CD4-positive, alpha-beta memory T cell (primary cell): ENCODE results near the gene SPEF2. TPM values are rescaled to one million over a fixed set of nuclear protein-coding genes. Genes with fewer than 3 reads are reported as not detected.
"Not testable (repeated sequence)": the region's sequence is repeated elsewhere in the genome, so short reads cannot be mapped to it uniquely, and the experiment has no call there.

Source experiments
- CTCF ChIA-PET: fragments of 350-600 bp; sonication (Branson Sonifier 250); formaldehyde crosslinking; loops from one replicate; lab custom pipeline; 2021; ENCODE audit warnings: inconsistent platforms; ENCODE audit not compliant: partially characterized antibody; lab: Charles Lee
- POLR2A ChIA-PET: fragments of 350-600 bp; sonication (Branson Sonifier 250); formaldehyde crosslinking; loops from one replicate; lab custom pipeline; 2021; ENCODE audit not compliant: partially characterized antibody; lab: Charles Lee
- DNase-seq, 5 donors: peaks; one replicate each; pipeline versions ENCODE4 v3.0.0 to v3.0.0-alpha.2; 2020 to 2022; ENCODE audit warnings: mixed read lengths in 1 of 5
- H3K27ac ChIP-seq: one replicate; pipeline ENCODE4 v1.7.0; 2013; ENCODE audit warnings: low read depth, low read length
- H3K27me3 ChIP-seq: 2 replicates; pipeline ENCODE4 v1.7.0; 2013; ENCODE audit warnings: mild to moderate bottlenecking, low read length, moderate library complexity; ENCODE audit not compliant: insufficient read depth
- H3K36me3 ChIP-seq: 2 replicates; pipeline ENCODE4 v1.7.0; 2013; ENCODE audit warnings: mild to moderate bottlenecking, low read length, moderate library complexity; ENCODE audit not compliant: insufficient read depth
- H3K4me1 ChIP-seq: 2 replicates; pipeline ENCODE4 v1.7.0; 2013; ENCODE audit warnings: mild to moderate bottlenecking, low read length, moderate library complexity; ENCODE audit not compliant: insufficient read depth
- H3K4me3 ChIP-seq, 2 donors: one replicate each; pipeline ENCODE4 v1.7.0; 2013; ENCODE audit warnings: low read length in 2 of 2, mild to moderate bottlenecking in 1 of 2
- H3K9me3 ChIP-seq, 2 donors: one replicate each; pipeline ENCODE4 v1.7.0; 2013; ENCODE audit warnings: low read length in 2 of 2, control low read depth in 1 of 2; ENCODE audit not compliant: control insufficient read depth in 1 of 2
- H3K27ac Mint-ChIP-seq, 7 donors: one replicate each; pipeline ENCODE4 v1.8.0; 2020 to 2021; ENCODE audit warnings: mixed read lengths in 7 of 7, mild to moderate bottlenecking in 6 of 7, inconsistent platforms in 3 of 7, moderate library complexity in 3 of 7
- H3K27me3 Mint-ChIP-seq, 2 donors: one replicate each; pipeline ENCODE4 v1.8.0; 2020 to 2021; ENCODE audit warnings: mixed read lengths in 2 of 2
- H3K36me3 Mint-ChIP-seq, 2 donors: one replicate each; pipeline ENCODE4 v1.8.0; 2020 to 2021; ENCODE audit warnings: mixed read lengths in 2 of 2, inconsistent platforms in 1 of 2, mild to moderate bottlenecking in 1 of 2
- H3K4me1 Mint-ChIP-seq, 4 donors: one replicate each; pipeline ENCODE4 v1.8.0; 2020 to 2021; ENCODE audit warnings: mixed read lengths in 4 of 4, mild to moderate bottlenecking in 1 of 4
- H3K4me3 Mint-ChIP-seq, 8 donors: one replicate each; pipeline ENCODE4 v1.8.0; 2020 to 2021; ENCODE audit warnings: mixed read lengths in 8 of 8, mild to moderate bottlenecking in 7 of 8, moderate library complexity in 6 of 8, inconsistent platforms in 3 of 8
- H3K9me3 Mint-ChIP-seq, 8 donors: one replicate each; pipeline ENCODE4 v1.8.0; 2020 to 2021; ENCODE audit warnings: mixed read lengths in 8 of 8, mild to moderate bottlenecking in 5 of 8, inconsistent platforms in 3 of 8, moderate library complexity in 1 of 8
- intact Hi-C: fragments of 100-400 bp; cut with micrococcal nuclease; formaldehyde crosslinking; loops from one replicate; pipeline ENCODE4 v1.15.1; 2023
- polyA plus RNA-seq, 2 donors: library from polyadenylated mRNA; unstranded; fragments of 300-500 nt; fragmentation: Illumina TruSeq; gene quantifications; one replicate each; pipeline ENCODE4 v1.2.3, GENCODE V29; 2021
- total RNA-seq, 2 experiments: library from RNA; stranded (reverse); gene quantifications; one replicate each; pipeline ENCODE4 v1.2.3, GENCODE V29; 2021

SPEF2 gene
- total and polyA plus RNA-seq, 4 experiments from 2014 or later, result 4.0 to 15.4 (median 10.2) TPM

- ChIA-PET POLR2A (interaction anchor here (1.0 to 19.9 kb wide), 24 partner anchors 11 to 923 kb away, joined by 3 to 2275 read pairs (median 8); partner anchors contain the start of gene SPEF2), CTCF (interaction anchor here (0.6 to 16.0 kb wide), 15 partner anchors 9 to 75 kb away, joined by 3 to 325 read pairs (median 5); no protein-coding TSS in a partner anchor)
- H3K4me3 Mint-ChIP-seq, result peak overlapping the region; percentile 87 to 99 (median 95)
- peak; percentile 80 to 90 (median 87) for DNase-seq
- no peaks in the 10 kb centered on the region for H3K9me3 Mint-ChIP-seq
- Histone ChIP-seq H3K4me3 (peak overlapping the region; percentile 54 to 71), H3K27ac (peak overlapping the region; percentile 97), H3K27me3 (no peaks in the 10 kb centered on the region), H3K36me3 (peaks cover 1% of the 10 kb centered on the region), H3K9me3 (no peaks in the 10 kb centered on the region), H3K4me1 (peaks cover 70% of the 10 kb centered on the region)
- peak overlapping the region; percentile 94 to 100 (median 100) for H3K27ac Mint-ChIP-seq
- peaks cover 52 to 79% (median 62%) of the 10 kb centered on the region in 4 donors for H3K4me1 Mint-ChIP-seq
- intact Hi-C loops, result loop anchor here (1.0 to 10.0 kb wide), 4 partner anchors 23 to 391 kb away; partner anchors contain the start of gene NADK2
- no peaks in the 10 kb centered on the region for H3K27me3 Mint-ChIP-seq
- peaks cover 17 to 24% of the 10 kb centered on the region in 2 donors for H3K36me3 Mint-ChIP-seq
Observed at GRCh38 chr5:35853631-35854030, 236.0 kb downstream of the SPEF2 start.

GRCh38 chr5:35854248-35854647 is 236.6 kb downstream of the SPEF2 start:
- H3K36me3 Mint-ChIP-seq, result peaks cover 23 to 30% of the 10 kb centered on the region in 2 donors
- peak; percentile 89 to 97 (median 96) for DNase-seq
- POLR2A ChIA-PET, result interaction anchor here (0.7 to 19.9 kb wide), 25 partner anchors 11 to 924 kb away, joined by 3 to 2275 read pairs (median 7); partner anchors contain the start of gene SPEF2
- H3K9me3 ChIP-seq, result no peaks in the 10 kb centered on the region
- intact Hi-C loops, result loop anchor here (1.0 to 10.0 kb wide), 4 partner anchors 24 to 391 kb away; partner anchors contain the start of gene NADK2
- H3K4me1 Mint-ChIP-seq, result peaks cover 50 to 78% (median 61%) of the 10 kb centered on the region in 4 donors
- peak overlapping the region; percentile 97 for H3K27ac ChIP-seq
- peaks cover 7% of the 10 kb centered on the region for H3K36me3 ChIP-seq
- peaks cover 0 to 5% (median 0%) of the 10 kb centered on the region in 8 donors for H3K9me3 Mint-ChIP-seq
- peak overlapping the region; percentile 2 to 71 for H3K4me3 ChIP-seq
- peak overlapping the region; percentile 87 to 99 (median 95) for H3K4me3 Mint-ChIP-seq
- peaks cover 68% of the 10 kb centered on the region for H3K4me1 ChIP-seq
- peak overlapping the region; percentile 94 to 100 (median 100) for H3K27ac Mint-ChIP-seq
- CTCF ChIA-PET, result interaction anchor here (0.6 to 16.0 kb wide), 17 partner anchors 9 to 195 kb away, joined by 3 to 325 read pairs (median 5); no protein-coding TSS in a partner anchor
- H3K27me3 ChIP-seq, result no peaks in the 10 kb centered on the region
- no peaks in the 10 kb centered on the region for H3K27me3 Mint-ChIP-seq

- Histone ChIP-seq H3K4me3 (peak overlapping the region; percentile 10 to 82), H3K36me3 (peaks cover 17% of the 10 kb centered on the region), H3K9me3 (no peaks in the 10 kb centered on the region), H3K4me1 (peaks cover 59% of the 10 kb centered on the region), H3K27me3 (no peaks in the 10 kb centered on the region), H3K27ac (peak overlapping the region; percentile 97)
- peak in 4 of 5 donors; percentile 43 to 52 (median 50) for DNase-seq
- peaks cover 45 to 73% (median 53%) of the 10 kb centered on the region in 4 donors for H3K4me1 Mint-ChIP-seq
- H3K27me3 Mint-ChIP-seq, result no peaks in the 10 kb centered on the region
- peak overlapping the region; percentile 94 to 100 (median 100) for H3K27ac Mint-ChIP-seq
- intact Hi-C loops, result loop anchor here (10.0 kb wide), 1 partner anchor 390 kb away; the partner anchor contains the start of gene NADK2
- ChIA-PET CTCF (interaction anchor here (1.0 to 16.0 kb wide), 11 partner anchors 15 to 196 kb away, joined by 3 to 325 read pairs (median 6); no protein-coding TSS in a partner anchor), POLR2A (interaction anchor here (0.9 to 19.9 kb wide), 16 partner anchors 12 to 925 kb away, joined by 3 to 2275 read pairs (median 10); no protein-coding TSS in a partner anchor)
- H3K9me3 Mint-ChIP-seq, result peaks cover 0 to 6% (median 0%) of the 10 kb centered on the region in 8 donors
- H3K36me3 Mint-ChIP-seq, result peaks cover 32 to 40% of the 10 kb centered on the region in 2 donors
- H3K4me3 Mint-ChIP-seq, result peak overlapping the region; percentile 87 to 99 (median 95)
Observed at GRCh38 chr5:35855187-35855586, 237.5 kb downstream of the SPEF2 start.

- Mint-ChIP-seq H3K4me3 (peak overlapping the region; percentile 88 to 99 (median 96)), H3K4me1 (peaks cover 38 to 73% (median 49%) of the 10 kb centered on the region in 4 donors), H3K27ac (peak overlapping the region; percentile 94 to 100 (median 100)), H3K36me3 (peaks cover 43 to 50% of the 10 kb centered on the region in 2 donors)
- not testable (repeated sequence) for H3K27me3 ChIP-seq, H3K27me3 Mint-ChIP-seq, H3K9me3 ChIP-seq, H3K9me3 Mint-ChIP-seq
- H3K4me3 ChIP-seq, result peak overlapping the region; percentile 82 to 85
- H3K27ac ChIP-seq, result peak overlapping the region; percentile 97
- intact Hi-C loops, result loop anchor here (10.0 kb wide), 1 partner anchor 389 kb away; the partner anchor contains the start of gene NADK2
- peaks cover 25% of the 10 kb centered on the region for H3K36me3 ChIP-seq
- CTCF ChIA-PET, result interaction anchor here (0.9 to 16.0 kb wide), 10 partner anchors 12 to 206 kb away, joined by 3 to 325 read pairs (median 7); no protein-coding TSS in a partner anchor
- POLR2A ChIA-PET, result interaction anchor here (0.8 to 19.9 kb wide), 15 partner anchors 11 to 205 kb away, joined by 3 to 2275 read pairs (median 23); no protein-coding TSS in a partner anchor
- peaks cover 55% of the 10 kb centered on the region for H3K4me1 ChIP-seq
- DNase-seq, result peak in 1 of 5 donors; percentile 42
Observed at GRCh38 chr5:35856186-35856764, 238.6 kb downstream of the SPEF2 start.

- Histone ChIP-seq H3K36me3 (peaks cover 31% of the 10 kb centered on the region), H3K4me3 (peak within 1 kb of the TSS; percentile 82 to 85), H3K4me1 (peaks cover 55% of the 10 kb centered on the region), H3K9me3 (no peaks in the 10 kb centered on the region), H3K27ac (peak within 1 kb of the TSS; percentile 97), H3K27me3 (no peaks in the 10 kb centered on the region)
- POLR2A ChIA-PET, result interaction anchor here (0.8 to 19.9 kb wide), 17 partner anchors 11 to 240 kb away, joined by 3 to 2275 read pairs (median 7); partner anchors contain the start of gene SPEF2
- CTCF ChIA-PET, result interaction anchor here (1.0 to 16.0 kb wide), 8 partner anchors 11 to 206 kb away, joined by 3 to 325 read pairs (median 7); no protein-coding TSS in a partner anchor
- peak within 1 kb of the TSS; percentile 88 to 99 (median 96) for H3K4me3 Mint-ChIP-seq
- H3K27ac Mint-ChIP-seq, result peak within 1 kb of the TSS; percentile 94 to 100 (median 100)
- H3K9me3 Mint-ChIP-seq, result peaks cover 0 to 6% (median 0%) of the 10 kb centered on the region in 8 donors
- H3K27me3 Mint-ChIP-seq, result no peaks in the 10 kb centered on the region
- H3K36me3 Mint-ChIP-seq, result peaks cover 49 to 56% of the 10 kb centered on the region in 2 donors
- DNase-seq, result peak; percentile 52 to 85 (median 81)
- intact Hi-C loops, result loop anchor here (10.0 kb wide), 1 partner anchor 388 kb away; the partner anchor contains the start of gene NADK2
- peaks cover 42 to 73% (median 51%) of the 10 kb centered on the region in 4 donors for H3K4me1 Mint-ChIP-seq
Observed at GRCh38 chr5:35856765-35857351, 239.2 kb downstream of the SPEF2 start, which contains the start of gene IL7R. Gene IL7R, plus strand, starts transcription at chr5:35856891. Its CDS starts 87 bp downstream, at chr5:35856978.

GRCh38 chr5:35857606-35858205 is 240.0 kb downstream of the SPEF2 start:
- peak in 3 of 5 donors; percentile 41 to 45 (median 44) for DNase-seq
- peaks cover 42 to 73% (median 51%) of the 10 kb centered on the region in 4 donors for H3K4me1 Mint-ChIP-seq
- no peaks in the 10 kb centered on the region for H3K27me3 Mint-ChIP-seq
- intact Hi-C loops, result loop anchor here (2.0 to 10.0 kb wide), 2 partner anchors 67 to 387 kb away; partner anchors contain the start of gene NADK2
- peak overlapping the region; percentile 88 to 99 (median 96) for H3K4me3 Mint-ChIP-seq
- peaks cover 55% of the 10 kb centered on the region for H3K4me1 ChIP-seq
- H3K9me3 ChIP-seq, result no peaks in the 10 kb centered on the region
- POLR2A ChIA-PET, result interaction anchor here (0.8 to 19.9 kb wide), 18 partner anchors 10 to 928 kb away, joined by 3 to 2275 read pairs (median 9); partner anchors contain the start of genes DNAJC21, NADK2 and SPEF2
- H3K27me3 ChIP-seq, result no peaks in the 10 kb centered on the region
- peaks cover 57 to 65% of the 10 kb centered on the region in 2 donors for H3K36me3 Mint-ChIP-seq
- H3K27ac Mint-ChIP-seq, result peak overlapping the region; percentile 94 to 100 (median 100)
- peaks cover 40% of the 10 kb centered on the region for H3K36me3 ChIP-seq
- CTCF ChIA-PET, result interaction anchor here (1.9 to 16.0 kb wide), 7 partner anchors 10 to 207 kb away, joined by 5 to 325 read pairs (median 22); no protein-coding TSS in a partner anchor
- H3K4me3 ChIP-seq, result peak overlapping the region; percentile 82 to 85
- H3K9me3 Mint-ChIP-seq, result peaks cover 0 to 6% (median 0%) of the 10 kb centered on the region in 8 donors
- peak overlapping the region; percentile 97 for H3K27ac ChIP-seq
